HCT116 (cell line): ENCODE data around the gene KRTAP20-4. TPM values are rescaled to one million over a fixed set of nuclear protein-coding genes. Genes with fewer than 3 reads are reported as not detected.

Experiments used
- ATAC-seq: fragments of 200-7000 bp; cut with Tn5 transposase; 2 replicates; pipeline ENCODE4 v1.9.1; 2020; ENCODE audit warnings: mild to moderate bottlenecking, moderate library complexity
- BruUV-seq: library from RNA; stranded (reverse); fragments of 400-500 nt; replicated peaks from 2 replicates; lab custom pipeline; 2021; lab: Mats Ljungman, UMichigan
- CTCF ChIA-PET: fragments of 300-600 bp; sonication (Branson Sonifier 250); formaldehyde crosslinking; loops from one replicate; lab custom pipeline; 2021; ENCODE audit warnings: antibody characterized with exemption; lab: Charles Lee
- POLR2A ChIA-PET: fragments of 300-600, 350-600 bp; sonication (Branson Sonifier 250); formaldehyde crosslinking; loops from one replicate; lab custom pipeline; 2021; ENCODE audit warnings: antibody characterized with exemption; lab: Charles Lee
- RAD21 ChIA-PET, 2 experiments: fragments of 300-600 bp; sonication (Branson Sonifier 250); formaldehyde crosslinking; loops; one replicate each; lab custom pipeline; 2023; ENCODE audit warnings: low total read pairs in 2 of 2; ENCODE audit not compliant: uncharacterized antibody in 2 of 2, unreplicated experiment in 2 of 2, low non-redundant PET in 1 of 2; lab: Charles Lee
- DNase-seq: peaks from one replicate; pipeline ENCODE4 v3.0.0-alpha.2; 2010; ENCODE audit warnings: low read depth, low spot score
- H2AFZ ChIP-seq: fragments of 200-600 bp; shearing (Covaris generic), sonication (generic); 2 replicates; pipeline ENCODE4 v1.6.1; 2017; ENCODE audit warnings: low read depth, mixed run types, mixed read lengths, antibody characterized with exemption, low read length; ENCODE audit not compliant: poor library complexity, severe bottlenecking
- H3K27ac ChIP-seq: 2 replicates; pipeline ENCODE4 v1.5.1; 2012; ENCODE audit warnings: low read depth, low read length
- H3K27me3 ChIP-seq: fragments of 200-600 bp; sonication (generic); 2 replicates; pipeline ENCODE4 v1.6.1; 2016; ENCODE audit warnings: mixed run types, low read length, mixed read lengths; ENCODE audit not compliant: insufficient read depth
- H3K36me3 ChIP-seq, 2 experiments: fragments of 200-500 bp in 1 of 2; fragments of 200-600 bp in 1 of 2; sonication (Bioruptor generic) in 1 of 2; sonication (generic) in 1 of 2; 2 replicates each; pipeline versions ENCODE4 v1.5.1 to v1.6.1; 2014 to 2016; ENCODE audit warnings: low read length in 2 of 2, inconsistent platforms in 1 of 2, mixed read lengths in 1 of 2, mixed run types in 1 of 2; ENCODE audit not compliant: insufficient read depth in 2 of 2, control insufficient read depth in 1 of 2
- H3K4me1 ChIP-seq, 2 experiments: fragments of 200-600 bp in 1 of 2; sonication (generic) in 1 of 2; 2 replicates each; pipeline versions ENCODE4 v1.5.1 to v1.6.1; 2012 to 2017; ENCODE audit warnings: low read length in 2 of 2, inconsistent platforms in 1 of 2, mild to moderate bottlenecking in 1 of 2, mixed read lengths in 1 of 2, mixed run types in 1 of 2, moderate library complexity in 1 of 2; ENCODE audit not compliant: insufficient read depth in 2 of 2, control insufficient read depth in 1 of 2
- H3K4me2 ChIP-seq: fragments of 200-600 bp; sonication (generic); 2 replicates; pipeline ENCODE4 v1.6.1; 2017; ENCODE audit warnings: mixed run types, low read length, mixed read lengths
- H3K4me3 ChIP-seq, 2 experiments: fragments of 200-600 bp in 1 of 2; sonication (generic) in 1 of 2; replicated peaks in 1 of 2; 2 replicates each; pipeline ENCODE4 v1.5.1; 2011 to 2016; ENCODE audit warnings: low read length in 2 of 2, control low read depth in 1 of 2, low read depth in 1 of 2, mild to moderate bottlenecking in 1 of 2, mixed read lengths in 1 of 2, mixed run types in 1 of 2
- H3K79me2 ChIP-seq: fragments of 200-600 bp; sonication (generic); 2 replicates; pipeline ENCODE4 v1.6.1; 2017; ENCODE audit warnings: mild to moderate bottlenecking, mixed run types, low read length, moderate library complexity, mixed read lengths; ENCODE audit not compliant: insufficient read depth
- H3K9ac ChIP-seq: fragments of 200-600 bp; sonication (generic); 2 replicates; pipeline ENCODE4 v1.6.1; 2016; ENCODE audit warnings: low read length, mixed read lengths
- H3K9me2 ChIP-seq: fragments of 200-600 bp; sonication (generic), shearing (Covaris generic); 2 replicates; pipeline ENCODE4 v1.6.1; 2017; ENCODE audit warnings: mixed run types, mild to moderate bottlenecking, moderate library complexity; ENCODE audit not compliant: insufficient read depth
- H3K9me3 ChIP-seq, 2 experiments: fragments of 200-500 bp in 1 of 2; fragments of 200-600 bp in 1 of 2; sonication (Bioruptor generic) in 1 of 2; sonication (generic) in 1 of 2; 2 replicates each; pipeline ENCODE4 v1.6.1; 2014 to 2017; ENCODE audit warnings: low read length in 2 of 2, mixed read lengths in 2 of 2, inconsistent platforms in 1 of 2, low read depth in 1 of 2, mild to moderate bottlenecking in 1 of 2, mixed run types in 1 of 2, moderate library complexity in 1 of 2; ENCODE audit not compliant: control insufficient read depth in 1 of 2, insufficient read depth in 1 of 2
- H4K20me1 ChIP-seq: fragments of 200-600 bp; sonication (generic), shearing (Covaris generic); 2 replicates; pipeline ENCODE4 v1.6.1; 2017; ENCODE audit warnings: mixed run types, mild to moderate bottlenecking, moderate library complexity; ENCODE audit not compliant: insufficient read depth
- CBX3 ChIP-seq: IDR thresholded peaks from 2 replicates; pipeline ENCODE4 v1.6.1; 2012; ENCODE audit warnings: low read depth
- EGR1 ChIP-seq: IDR thresholded peaks from 2 replicates; pipeline ENCODE4 v1.6.1; 2012; ENCODE audit warnings: low read depth
- ELF1 ChIP-seq: IDR thresholded peaks from 2 replicates; pipeline ENCODE4 v1.6.1; 2012; ENCODE audit warnings: low read depth, borderline replicate concordance
- EZH2 ChIP-seq: fragments of 200-600 bp; sonication (generic); IDR thresholded peaks from 2 replicates; pipeline ENCODE4 v1.6.1; 2017; ENCODE audit warnings: antibody characterized with exemption, mixed run types
- JUND ChIP-seq: IDR thresholded peaks from 2 replicates; pipeline ENCODE4 v1.6.1; 2012
- intact Hi-C: fragments of 100-400 bp; cut with micrococcal nuclease; formaldehyde crosslinking; loops from 2 replicates; pipeline ENCODE4 v1.10.0; 2022
- total RNA-seq: library from RNA; stranded (reverse); gene quantifications from one replicate; pipeline ENCODE4 v1.2.1, GENCODE V29; 2021; ENCODE audit not compliant: unreplicated experiment
- TF ChIP-seq, protein P1 (sequence below): IDR thresholded peaks from 2 replicates; pipeline ENCODE4 v1.6.1; 2012; ENCODE audit warnings: low read depth
- TF ChIP-seq, protein P2 (sequence below): IDR thresholded peaks from 2 replicates; pipeline ENCODE4 v1.6.1; 2011; ENCODE audit warnings: mild to moderate bottlenecking, low read length, moderate library complexity; ENCODE audit not compliant: insufficient replicate concordance; ENCODE audit errors: extremely low read depth

Gene KRTAP20-4
- total RNA-seq, 1 experiment from 2014 or later = not detected

DNA sequence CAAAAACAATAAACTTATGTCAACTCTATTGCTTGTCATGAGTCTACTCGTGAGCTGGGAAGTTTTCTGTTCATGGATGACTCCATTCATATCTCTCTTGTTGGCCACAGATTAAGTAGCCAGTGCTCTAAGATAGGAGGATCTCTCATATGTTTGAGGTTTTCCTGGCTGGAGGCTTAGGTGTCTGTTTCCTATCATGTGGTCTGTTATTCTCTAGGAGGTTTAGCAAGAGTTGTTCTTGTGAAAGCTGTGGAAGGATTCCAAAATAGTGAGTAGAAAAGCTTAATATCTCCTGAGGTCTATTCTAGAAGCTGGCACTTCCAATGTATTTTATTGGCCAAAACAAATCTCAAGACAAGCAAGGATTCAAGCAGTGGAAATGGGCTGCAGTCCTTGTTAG, 8.8 kb downstream of the KRTAP20-4 start:
- DNase-seq (no peak), ATAC-seq (no peak)
- Histone ChIP-seq H3K36me3 (no peaks in the 10 kb centered on the region), H2AFZ (no peak overlapping the region), H3K4me2 (no peak overlapping the region), H3K27ac (no peak overlapping the region), H3K4me3 (no peak overlapping the region), H3K9me2 (no peaks in the 10 kb centered on the region), H4K20me1 (no peaks in the 10 kb centered on the region), H3K27me3 (no peaks in the 10 kb centered on the region), H3K79me2 (no peaks in the 10 kb centered on the region), H3K4me1 (no peaks in the 10 kb centered on the region), H3K9me3 (peaks cover 15 to 26% of the 10 kb centered on the region in 2 experiments; a peak in 2 of 4 replicates), H3K9ac (no peak overlapping the region)
- intact Hi-C loops = no loop called here
- CTCF ChIA-PET = no interaction called here
- RAD21 ChIA-PET = no interaction called here
- no TSS peak for BruUV-seq
- POLR2A ChIA-PET = no interaction called here
- no peak for TF ChIP-seq EZH2

DNA sequence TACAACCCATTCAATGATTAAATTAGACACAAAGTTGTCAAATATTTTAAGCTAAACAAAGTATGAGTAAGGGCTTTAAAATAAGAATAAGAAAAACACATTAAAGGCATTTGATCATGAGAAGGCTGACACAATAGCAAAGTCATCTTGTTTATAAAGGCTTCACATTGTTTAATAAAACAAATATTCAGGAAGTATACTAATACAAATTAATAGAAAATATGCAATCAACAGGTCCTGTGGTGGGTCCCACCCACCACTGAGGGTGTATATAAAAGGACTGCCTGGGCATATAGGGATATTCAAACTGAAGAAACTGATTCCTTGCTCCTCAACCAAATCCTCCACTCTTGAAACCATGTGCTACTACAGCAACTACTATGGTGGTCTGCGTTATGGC, 14.5 kb downstream of the KRTAP20-4 start, which contains the start of gene KRTAP20-2:
Gene KRTAP20-2, plus strand, starts transcription at position 301 of the 400 bp plus-strand sequence. Its CDS starts 58 bp downstream, at position 359.
- TF ChIP-seq ELF1 (no peak), JUND (no peak), EGR1 (no peak), CBX3 (no peak), EZH2 (no peak)
- TF ChIP-seq, protein P1, sequence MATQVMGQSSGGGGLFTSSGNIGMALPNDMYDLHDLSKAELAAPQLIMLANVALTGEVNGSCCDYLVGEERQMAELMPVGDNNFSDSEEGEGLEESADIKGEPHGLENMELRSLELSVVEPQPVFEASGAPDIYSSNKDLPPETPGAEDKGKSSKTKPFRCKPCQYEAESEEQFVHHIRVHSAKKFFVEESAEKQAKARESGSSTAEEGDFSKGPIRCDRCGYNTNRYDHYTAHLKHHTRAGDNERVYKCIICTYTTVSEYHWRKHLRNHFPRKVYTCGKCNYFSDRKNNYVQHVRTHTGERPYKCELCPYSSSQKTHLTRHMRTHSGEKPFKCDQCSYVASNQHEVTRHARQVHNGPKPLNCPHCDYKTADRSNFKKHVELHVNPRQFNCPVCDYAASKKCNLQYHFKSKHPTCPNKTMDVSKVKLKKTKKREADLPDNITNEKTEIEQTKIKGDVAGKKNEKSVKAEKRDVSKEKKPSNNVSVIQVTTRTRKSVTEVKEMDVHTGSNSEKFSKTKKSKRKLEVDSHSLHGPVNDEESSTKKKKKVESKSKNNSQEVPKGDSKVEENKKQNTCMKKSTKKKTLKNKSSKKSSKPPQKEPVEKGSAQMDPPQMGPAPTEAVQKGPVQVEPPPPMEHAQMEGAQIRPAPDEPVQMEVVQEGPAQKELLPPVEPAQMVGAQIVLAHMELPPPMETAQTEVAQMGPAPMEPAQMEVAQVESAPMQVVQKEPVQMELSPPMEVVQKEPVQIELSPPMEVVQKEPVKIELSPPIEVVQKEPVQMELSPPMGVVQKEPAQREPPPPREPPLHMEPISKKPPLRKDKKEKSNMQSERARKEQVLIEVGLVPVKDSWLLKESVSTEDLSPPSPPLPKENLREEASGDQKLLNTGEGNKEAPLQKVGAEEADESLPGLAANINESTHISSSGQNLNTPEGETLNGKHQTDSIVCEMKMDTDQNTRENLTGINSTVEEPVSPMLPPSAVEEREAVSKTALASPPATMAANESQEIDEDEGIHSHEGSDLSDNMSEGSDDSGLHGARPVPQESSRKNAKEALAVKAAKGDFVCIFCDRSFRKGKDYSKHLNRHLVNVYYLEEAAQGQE = no peak
- TF ChIP-seq, protein P2, sequence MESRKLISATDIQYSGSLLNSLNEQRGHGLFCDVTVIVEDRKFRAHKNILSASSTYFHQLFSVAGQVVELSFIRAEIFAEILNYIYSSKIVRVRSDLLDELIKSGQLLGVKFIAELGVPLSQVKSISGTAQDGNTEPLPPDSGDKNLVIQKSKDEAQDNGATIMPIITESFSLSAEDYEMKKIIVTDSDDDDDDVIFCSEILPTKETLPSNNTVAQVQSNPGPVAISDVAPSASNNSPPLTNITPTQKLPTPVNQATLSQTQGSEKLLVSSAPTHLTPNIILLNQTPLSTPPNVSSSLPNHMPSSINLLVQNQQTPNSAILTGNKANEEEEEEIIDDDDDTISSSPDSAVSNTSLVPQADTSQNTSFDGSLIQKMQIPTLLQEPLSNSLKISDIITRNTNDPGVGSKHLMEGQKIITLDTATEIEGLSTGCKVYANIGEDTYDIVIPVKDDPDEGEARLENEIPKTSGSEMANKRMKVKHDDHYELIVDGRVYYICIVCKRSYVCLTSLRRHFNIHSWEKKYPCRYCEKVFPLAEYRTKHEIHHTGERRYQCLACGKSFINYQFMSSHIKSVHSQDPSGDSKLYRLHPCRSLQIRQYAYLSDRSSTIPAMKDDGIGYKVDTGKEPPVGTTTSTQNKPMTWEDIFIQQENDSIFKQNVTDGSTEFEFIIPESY = no peak
- CTCF ChIA-PET = no interaction called here
- RAD21 ChIA-PET = no interaction called here
- no peak within 1 kb of the TSS for H3K27ac ChIP-seq
- DNase-seq (no peak), ATAC-seq (no peak)
- no peak within 1 kb of the TSS for H3K4me3 ChIP-seq
- no peaks in the 10 kb centered on the region for H3K27me3 ChIP-seq
- no peaks in the 10 kb centered on the region for H3K4me1 ChIP-seq
- no peaks in the 10 kb centered on the region for H4K20me1 ChIP-seq
- no TSS peak for BruUV-seq
- peaks cover 8 to 14% of the 10 kb centered on the region in 2 experiments; a peak in 2 of 4 replicates for H3K9me3 ChIP-seq
- no peak within 1 kb of the TSS for H3K4me2 ChIP-seq
- POLR2A ChIA-PET = no interaction called here
- no peaks in the 10 kb centered on the region for H3K9me2 ChIP-seq
- H3K36me3 ChIP-seq = no peaks in the 10 kb centered on the region
- no peak within 1 kb of the TSS for H2AFZ ChIP-seq
- intact Hi-C loops = no loop called here
- H3K79me2 ChIP-seq = no peaks in the 10 kb centered on the region
- H3K9ac ChIP-seq = no peak within 1 kb of the TSS
